Glomerular endothelial cell (primary cell): ENCODE data around the gene KCND3. TPM values are rescaled to one million over a fixed set of nuclear protein-coding genes. Genes with fewer than 3 reads are reported as not detected.

ENCODE experiments used
- DNase-seq: peaks from one replicate; pipeline ENCODE4 v3.0.0-alpha.2; 2011; ENCODE audit warnings: low read depth, low spot score; ENCODE audit errors: extremely low read depth
- total RNA-seq: library from RNA; depleted of rRNA; stranded (reverse); fragments of >200 nt; gene quantifications from 2 replicates; pipeline ENCODE4 v1.2.3, GENCODE V29; 2015

The KCND3 gene
- total RNA-seq, 1 donor from 2014 or later, result not detected

- no peak for DNase-seq
Observed at GRCh38 chr1:111988743-111989453, 570 bp downstream of the KCND3 start.

- DNase-seq, result no peak
Observed at GRCh38 chr1:111988377-111988742, 1.1 kb downstream of the KCND3 start.

- DNase-seq, result no peak
Observed at GRCh38 chr1:111987502-111987901, 2.0 kb downstream of the KCND3 start.

GRCh38 chr1:111983500-111983899 is 6.0 kb downstream of the KCND3 start:
- DNase-seq, result no peak

- no peak for DNase-seq
Observed at GRCh38 chr1:111982428-111982827, 7.0 kb downstream of the KCND3 start.

- DNase-seq, result no peak
Observed at GRCh38 chr1:111981871-111982270, 7.6 kb downstream of the KCND3 start.

- no peak for DNase-seq
Observed at GRCh38 chr1:111981090-111981489, 8.4 kb downstream of the KCND3 start.

- no peak for DNase-seq
Observed at GRCh38 chr1:111980686-111981085, 8.8 kb downstream of the KCND3 start.

- no peak for DNase-seq
Observed at GRCh38 chr1:111978695-111979094, 10.8 kb downstream of the KCND3 start.

GRCh38 chr1:111977378-111977777 is 12.1 kb downstream of the KCND3 start:
- no peak for DNase-seq

GRCh38 chr1:111976842-111977241 is 12.6 kb downstream of the KCND3 start:
- DNase-seq, result no peak

GRCh38 chr1:111976332-111976731 is 13.1 kb downstream of the KCND3 start:
- no peak for DNase-seq

GRCh38 chr1:111973150-111973790 is 16.2 kb downstream of the KCND3 start:
- no peak for DNase-seq

GRCh38 chr1:111971396-111971795 is 18.1 kb downstream of the KCND3 start:
- no peak for DNase-seq

GRCh38 chr1:111968511-111968910 is 21.0 kb downstream of the KCND3 start:
- DNase-seq, result no peak

- no peak for DNase-seq
Observed at GRCh38 chr1:111967886-111968285, 21.6 kb downstream of the KCND3 start.

GRCh38 chr1:111967067-111967690 is 22.3 kb downstream of the KCND3 start:
- no peak for DNase-seq

GRCh38 chr1:111965781-111966443 is 23.6 kb downstream of the KCND3 start:
- DNase-seq, result no peak

- DNase-seq, result no peak
Observed at GRCh38 chr1:111963985-111964738, 25.3 kb downstream of the KCND3 start.

GRCh38 chr1:111961773-111962565 is 27.5 kb downstream of the KCND3 start:
- DNase-seq, result no peak
